GM12878 (cell line): Measurements from ENCODE around the gene RSPO4.

Source experiments
- BCL11A ChIP-seq: IDR thresholded peaks from 2 replicates; pipeline ENCODE4 v1.6.1; 2011; ENCODE audit warnings: low read depth, low read length
- ESRRA ChIP-seq: IDR thresholded peaks from 2 replicates; pipeline ENCODE4 v1.6.1; 2012; ENCODE audit warnings: mild to moderate bottlenecking, low read length, improper control_type of control experiment
- FOS ChIP-seq: IDR thresholded peaks from 3 replicates; pipeline ENCODE4 v1.6.1; 2011; ENCODE audit warnings: borderline replicate concordance; ENCODE audit not compliant: insufficient read length; ENCODE audit errors: extremely low read depth
- JUNB ChIP-seq: IDR thresholded peaks from 2 replicates; pipeline ENCODE4 v1.6.1; 2016; ENCODE audit warnings: antibody characterized with exemption, mild to moderate bottlenecking
- MYC ChIP-seq: IDR thresholded peaks from 2 replicates; pipeline ENCODE4 v1.6.1; 2011; ENCODE audit warnings: mild to moderate bottlenecking, low read length, moderate library complexity, inconsistent platforms; ENCODE audit not compliant: insufficient read depth, insufficient replicate concordance, insufficient read length, severe bottlenecking
- NR2F1 ChIP-seq: fragments of 450-650 bp; conservative IDR thresholded peaks from 2 replicates; pipeline ENCODE4 v1.6.1; 2017; ENCODE audit warnings: mild to moderate bottlenecking
- POLR2A ChIP-seq: IDR thresholded peaks from 2 replicates; pipeline ENCODE4 v1.6.1; 2011; ENCODE audit warnings: low read depth, mild to moderate bottlenecking, low read length
- POLR2AphosphoS5 ChIP-seq: IDR thresholded peaks from 2 replicates; pipeline ENCODE4 v1.6.1; 2011; ENCODE audit warnings: mild to moderate bottlenecking, low read length, inconsistent platforms
- SMAD1 ChIP-seq: fragments of 450-650 bp; IDR thresholded peaks from 2 replicates; pipeline ENCODE4 v1.6.1; 2018; ENCODE audit warnings: mild to moderate bottlenecking, low read depth; ENCODE audit not compliant: partially characterized antibody
- SP1 ChIP-seq: IDR thresholded peaks from one replicate; pipeline ENCODE4 v1.6.1; 2011; ENCODE audit warnings: low read depth, low read length
- TCF7 ChIP-seq: IDR thresholded peaks from 2 replicates; pipeline ENCODE4 v1.6.1; 2014; ENCODE audit warnings: antibody characterized with exemption, borderline replicate concordance
- TF ChIP-seq, protein P1 (sequence below), 3 experiments: IDR thresholded peaks in 2 of 3; conservative IDR thresholded peaks in 1 of 3; 2 replicates each; pipeline ENCODE4 v1.5.1; 2011; ENCODE audit warnings: low read depth in 3 of 3, low read length in 3 of 3, mild to moderate bottlenecking in 3 of 3, control low read depth in 2 of 3, moderate library complexity in 2 of 3, inconsistent platforms in 1 of 3, mixed read lengths in 1 of 3; ENCODE audit not compliant: control insufficient read depth in 2 of 3, insufficient read depth in 1 of 3; ENCODE audit errors: extremely low read depth in 1 of 3

DNA sequence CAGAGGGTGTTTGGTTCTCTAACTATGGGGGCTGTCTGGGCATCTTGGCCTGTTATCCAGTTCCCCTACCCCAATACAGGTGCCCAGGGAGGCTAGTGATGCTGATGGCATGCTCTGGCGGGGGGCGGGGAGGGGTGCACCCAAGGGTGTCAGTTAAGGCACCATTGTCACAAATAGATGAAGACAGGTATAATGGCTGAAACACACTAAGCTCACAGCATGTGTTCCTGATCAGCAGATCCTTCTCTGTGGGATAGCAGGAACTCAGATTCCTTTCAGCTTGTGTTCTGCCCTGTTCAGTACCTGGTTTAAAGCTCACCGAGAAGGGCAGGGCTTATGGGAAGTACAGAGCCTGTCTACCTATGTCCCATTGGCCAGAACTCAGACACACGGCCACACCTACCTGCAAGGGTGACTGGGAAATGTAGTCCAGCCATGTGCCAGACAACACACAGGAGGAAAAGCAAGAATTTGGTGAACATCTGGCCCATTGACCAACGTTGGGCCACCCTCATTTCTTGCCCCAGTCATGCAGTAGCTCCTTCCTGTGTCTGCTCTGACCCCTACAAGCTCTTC is 3.4 kb upstream of the RSPO4 start:
- TF ChIP-seq, protein P1, sequence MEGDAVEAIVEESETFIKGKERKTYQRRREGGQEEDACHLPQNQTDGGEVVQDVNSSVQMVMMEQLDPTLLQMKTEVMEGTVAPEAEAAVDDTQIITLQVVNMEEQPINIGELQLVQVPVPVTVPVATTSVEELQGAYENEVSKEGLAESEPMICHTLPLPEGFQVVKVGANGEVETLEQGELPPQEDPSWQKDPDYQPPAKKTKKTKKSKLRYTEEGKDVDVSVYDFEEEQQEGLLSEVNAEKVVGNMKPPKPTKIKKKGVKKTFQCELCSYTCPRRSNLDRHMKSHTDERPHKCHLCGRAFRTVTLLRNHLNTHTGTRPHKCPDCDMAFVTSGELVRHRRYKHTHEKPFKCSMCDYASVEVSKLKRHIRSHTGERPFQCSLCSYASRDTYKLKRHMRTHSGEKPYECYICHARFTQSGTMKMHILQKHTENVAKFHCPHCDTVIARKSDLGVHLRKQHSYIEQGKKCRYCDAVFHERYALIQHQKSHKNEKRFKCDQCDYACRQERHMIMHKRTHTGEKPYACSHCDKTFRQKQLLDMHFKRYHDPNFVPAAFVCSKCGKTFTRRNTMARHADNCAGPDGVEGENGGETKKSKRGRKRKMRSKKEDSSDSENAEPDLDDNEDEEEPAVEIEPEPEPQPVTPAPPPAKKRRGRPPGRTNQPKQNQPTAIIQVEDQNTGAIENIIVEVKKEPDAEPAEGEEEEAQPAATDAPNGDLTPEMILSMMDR (IDR thresholded peaks at IDR 0.05 in 2 of 3, conservative IDR thresholded peaks at IDR 0.05 in 1 of 3; ENCODE audit: control insufficient read depth in 2 of 3, extremely low read depth in 1 of 3, insufficient read depth in 1 of 3, low read depth in 3 of 3, low read length in 3 of 3) = no peak
- TF ChIP-seq MYC (no peak), JUNB (no peak), POLR2AphosphoS5 (no peak), SP1 (no peak), POLR2A (no peak), ESRRA (no peak), SMAD1 (no peak), FOS (no peak), TCF7 (no peak), NR2F1 (no peak), BCL11A (no peak)
